Heart right ventricle (tissue), 16 donors: Measurements from ENCODE around the gene LRRC10. TPM values are rescaled to one million over a fixed set of nuclear protein-coding genes. Genes with fewer than 3 reads are reported as not detected.

Experiments used
- ATAC-seq, 8 donors: fragments of 200-7000 bp; cut with Tn5 transposase; one replicate each; pipeline ENCODE4 v1.9.1; 2020; ENCODE audit warnings: mild to moderate bottlenecking in 8 of 8, moderate library complexity in 8 of 8, moderate number of reproducible peaks in 1 of 8
- DNase-seq, 2 donors: peaks; one replicate each; pipeline ENCODE4 v3.0.0-alpha.2; 2020
- H3K27ac ChIP-seq, 10 donors: fragments of 200-600 bp; sonication (generic) in 2 of 10; one replicate each; pipeline versions ENCODE4 v1.5.0 to v1.8.0; 2020 to 2022; ENCODE audit warnings: mild to moderate bottlenecking in 3 of 10
- H3K27me3 ChIP-seq, 7 donors: fragments of 200-600 bp; one replicate each; pipeline ENCODE4 v1.8.0; 2021 to 2022; ENCODE audit warnings: mild to moderate bottlenecking in 2 of 7
- H3K36me3 ChIP-seq, 9 donors: fragments of 200-600 bp; sonication (generic) in 1 of 9; one replicate each; pipeline versions ENCODE4 v1.5.0 to v1.8.0; 2020 to 2022; ENCODE audit warnings: mild to moderate bottlenecking in 2 of 9
- H3K4me1 ChIP-seq, 9 donors: fragments of 200-600 bp; sonication (generic) in 1 of 9; one replicate each; pipeline versions ENCODE4 v1.5.0 to v1.8.0; 2020 to 2022; ENCODE audit warnings: mild to moderate bottlenecking in 4 of 9
- H3K4me3 ChIP-seq, 10 donors: fragments of 200-600 bp; sonication (generic) in 2 of 10; one replicate each; pipeline versions ENCODE4 v1.5.0 to v1.8.0; 2020 to 2022; ENCODE audit warnings: mild to moderate bottlenecking in 7 of 10, moderate library complexity in 2 of 10
- H3K9me3 ChIP-seq, 11 donors: fragments of 200-600 bp in 10 of 11; sonication (generic) in 2 of 11; one replicate each; pipeline versions ENCODE4 v1.5.0 to v1.8.0; 2013 to 2022; ENCODE audit warnings: mild to moderate bottlenecking in 2 of 11, control low read depth in 1 of 11, moderate library complexity in 1 of 11
- CTCF ChIP-seq, 9 donors: fragments of 200-600 bp; sonication (generic) in 2 of 9; IDR thresholded peaks; one replicate each; pipeline versions ENCODE4 v1.5.0 to v1.8.0; 2021 to 2022; ENCODE audit warnings: antibody characterized with exemption in 9 of 9, mild to moderate bottlenecking in 5 of 9, moderate library complexity in 1 of 9
- WGBS, 2 donors: extraction: QIAGEN DNeasy Blood & Tissue Kit; methylation state at CpG; one replicate each; pipeline ENCODE4 v1.1.7; 2013; ENCODE audit warnings: inconsistent platforms in 1 of 2; 5-methylcytosine and 5-hydroxymethylcytosine counted together
- intact Hi-C, 10 donors: fragments of 100-400 bp; cut with DNase I; formaldehyde crosslinking; loops; one replicate each; pipeline versions ENCODE4 v1.11.1 to v1.14.2; 2022
- polyA plus RNA-seq, 2 donors: library from polyadenylated mRNA; stranded (reverse); fragments of 200-250 nt; gene quantifications; one replicate each; pipeline ENCODE4 v1.2.3, GENCODE V29; 2013
- total RNA-seq, 10 donors: library from RNA; stranded (reverse); fragmentation: NEBNext Ultra II Directional in 3 of 10; extraction: Animal tissue kit (Norgen Biotek cat#: 25700) in 3 of 10; gene quantifications; one replicate each; pipeline versions ENCODE4 v1.2.1 to v1.2.4, GENCODE V29; 2021 to 2023
- donor health status: Arrhythmogenic right ventricular cardiomyopathy.
- donor health status: ischemic (EF 13 %, LVEDD 7.1; RV severe dilation, severe dysfunction).
- donor health status: healthy with polysubstance abuse.
- donor health status: DM: no; HTN: yes; CAD: no.
- donor health status: DM: no; HTN: no; CAD: no.
- donor health status: ischemic (EF 25% LVEDD 6.9; RV normal size, moderate dysfunction).
- donor health status: ischemic (EF 25% LVEDD 5.7; RV mildly dilated, moderate dysfunction).
- donor health status: healthy.
- donor health status: DM: yes; HTN: yes; CAD: no.
- donor health status: Ischemic cardiomyopathy.
- donor health status: ischemic (EF 35%, LVEDD 5.7; RV mildly dilated, moderate dysfunction).
- donor health status: nonischemic (EF 11% LVEDD 7.7; RV severe dilation, severe dysfunction).
- donor health status: DM: yes; HTN: yes; CAD: no.
- donor health status: PGD.
- donor health status: ischemic (EF 29% LVEDD 5.4; RV normal size, mild dysfunction).
- donor health status: nonischemic (EF 23%, LVEDD 6.1; RV moderate dilation, normal function).

LRRC10 gene
- total and polyA plus RNA-seq, 12 donors = 3.4 to 75.7 (median 39.2) TPM

GRCh38 chr12:69621551-69621950, 10.8 kb upstream of the LRRC10 start:
- no peak overlapping the region for H3K4me3 ChIP-seq
- H3K36me3 ChIP-seq = no peaks in the 10 kb centered on the region
- intact Hi-C loops = loop anchor here in 1 of 10 donors (10.0 kb wide), 1 partner anchor 447 kb away; no protein-coding TSS in a partner anchor
- DNase-seq (no peak), ATAC-seq (no peak)
- H3K4me1 ChIP-seq = peaks cover 0 to 26% (median 0%) of the 10 kb centered on the region in 9 donors
- no peak for TF ChIP-seq CTCF (IDR thresholded peaks at IDR 0.05)
- 90 to 93% methylated on average over 2 of the region's 2 CpGs for WGBS, 2 donors
- H3K9me3 ChIP-seq = no peaks in the 10 kb centered on the region
- H3K27me3 ChIP-seq = no peaks in the 10 kb centered on the region
- peak overlapping the region in 1 of 10 donors; percentile 1 for H3K27ac ChIP-seq

- H3K9me3 ChIP-seq = no peaks in the 10 kb centered on the region
- H3K4me3 ChIP-seq = no peak overlapping the region
- no peak for TF ChIP-seq CTCF (IDR thresholded peaks at IDR 0.05)
- ATAC-seq (no peak), DNase-seq (no peak)
- H3K27ac ChIP-seq = no peak overlapping the region
- H3K27me3 ChIP-seq = no peaks in the 10 kb centered on the region
- H3K4me1 ChIP-seq = peaks cover 0 to 26% (median 0%) of the 10 kb centered on the region in 9 donors
- intact Hi-C loops = loop anchor here in 1 of 10 donors (10.0 kb wide), 1 partner anchor 446 kb away; no protein-coding TSS in a partner anchor
- 85 to 86% methylated on average over 2 of the region's 2 CpGs for WGBS, 2 donors
- no peaks in the 10 kb centered on the region for H3K36me3 ChIP-seq
Measured at GRCh38 chr12:69620921-69621320, 10.2 kb upstream of the LRRC10 start.

GRCh38 chr12:69620077-69620476, 9.4 kb upstream of the LRRC10 start:
- 29 to 53% methylated on average over 4 of the region's 4 CpGs for WGBS, 2 donors
- ATAC-seq = peak in 6 of 8 donors; percentile 19 to 70 (median 40)

GRCh38 chr12:69619050-69619449, 8.3 kb upstream of the LRRC10 start:
- intact Hi-C loops = no loop called here
- Histone ChIP-seq H3K4me1 (peaks cover 0 to 26% (median 0%) of the 10 kb centered on the region in 9 donors), H3K9me3 (peaks cover 0 to 5% (median 0%) of the 10 kb centered on the region in 11 donors), H3K36me3 (no peaks in the 10 kb centered on the region), H3K27ac (peak overlapping the region in 1 of 10 donors; percentile 65), H3K4me3 (no peak overlapping the region), H3K27me3 (no peaks in the 10 kb centered on the region)
- ATAC-seq (no peak), DNase-seq (no peak)
- no peak for TF ChIP-seq CTCF (IDR thresholded peaks at IDR 0.05)
- 36 to 54% methylated on average over 6 of the region's 6 CpGs for WGBS, 2 donors

More at GRCh38 chr12:69620077-69620476, 9.4 kb upstream of the LRRC10 start:
- intact Hi-C loops = loop anchor here in 1 of 10 donors (10.0 kb wide), 1 partner anchor 445 kb away; no protein-coding TSS in a partner anchor
- DNase-seq = peak in 1 of 2 donors; percentile 27
- H3K9me3 ChIP-seq = no peaks in the 10 kb centered on the region
- no peak overlapping the region for H3K4me3 ChIP-seq
- H3K27ac ChIP-seq = peak overlapping the region in 5 of 10 donors; percentile 19 to 65 (median 34)
- no peak for TF ChIP-seq CTCF (IDR thresholded peaks at IDR 0.05)
- no peaks in the 10 kb centered on the region for H3K36me3 ChIP-seq
- H3K27me3 ChIP-seq = no peaks in the 10 kb centered on the region
- peaks cover 0 to 26% (median 0%) of the 10 kb centered on the region in 9 donors for H3K4me1 ChIP-seq
